Stomach (tissue), 9 donors: ENCODE data around the gene RGS6. TPM values are rescaled to one million over a fixed set of nuclear protein-coding genes. Genes with fewer than 3 reads are reported as not detected.

ENCODE experiments used
- DNase-seq, 2 donors: peaks; one replicate each; pipeline versions ENCODE4 v3.0.0 to v3.0.0-alpha.2; 2013 to 2019
- H3K27ac ChIP-seq, 5 donors: fragments of 200-600 bp in 4 of 5; sonication (generic) in 4 of 5; one replicate each; pipeline ENCODE4 v1.5.1; 2013 to 2019; ENCODE audit warnings: mild to moderate bottlenecking in 1 of 5, moderate library complexity in 1 of 5
- H3K27me3 ChIP-seq, 3 donors: fragments of 200-600 bp; sonication (generic); one replicate each; pipeline ENCODE4 v1.5.1; 2017 to 2019; ENCODE audit warnings: mixed run types in 1 of 3
- H3K36me3 ChIP-seq, 4 donors: fragments of 200-600 bp; sonication (generic); 1 replicate in 3 of 4; 2 replicates in 1 of 4; pipeline ENCODE4 v1.5.1; 2016 to 2019
- H3K4me1 ChIP-seq, 4 donors: fragments of 200-600 bp; sonication (generic); one replicate each; pipeline ENCODE4 v1.5.1; 2016 to 2019
- H3K4me3 ChIP-seq, 4 donors: fragments of 200-600 bp; sonication (generic) in 3 of 4; one replicate each; pipeline ENCODE4 v1.5.1; 2016 to 2019; ENCODE audit warnings: mild to moderate bottlenecking in 1 of 4
- H3K9me3 ChIP-seq, 4 donors: fragments of 200-600 bp; sonication (generic); one replicate each; pipeline ENCODE4 v1.5.1; 2016 to 2019
- CTCF ChIP-seq, 7 experiments: fragments of 450-650 bp in 4 of 7; fragments of 200-600 bp in 3 of 7; sonication (generic) in 3 of 7; IDR thresholded peaks; one replicate each; pipeline ENCODE4 v1.5.1; 2016 to 2019; ENCODE audit warnings: antibody characterized with exemption in 7 of 7, control low read depth in 2 of 7, mild to moderate bottlenecking in 1 of 7
- EP300 ChIP-seq: sonication (generic); formaldehyde crosslinking; IDR thresholded peaks from one replicate; pipeline ENCODE4 v1.6.1; 2017; ENCODE audit warnings: antibody characterized with exemption
- POLR2A ChIP-seq, 4 donors: fragments of 450-650 bp; IDR thresholded peaks; one replicate each; pipeline ENCODE4 v1.6.1; 2016; ENCODE audit warnings: antibody characterized with exemption in 4 of 4, control low read depth in 2 of 4, mild to moderate bottlenecking in 1 of 4, moderate library complexity in 1 of 4
- POLR2AphosphoS5 ChIP-seq, 3 donors: sonication (generic); formaldehyde crosslinking; IDR thresholded peaks; one replicate each; pipeline ENCODE4 v1.6.1; 2016; ENCODE audit warnings: antibody characterized with exemption in 3 of 3
- WGBS, 5 donors: extraction: QIAGEN DNeasy Blood & Tissue Kit in 3 of 5; methylation state at CpG; one replicate each; pipeline versions ENCODE4 v1.1.5 to v1.1.7; 2013 to 2018; 5-methylcytosine and 5-hydroxymethylcytosine counted together
- intact Hi-C: fragments of 100-400 bp; cut with DNase I; formaldehyde crosslinking; loops from one replicate; pipeline ENCODE4 v1.15.1; 2023; ENCODE audit warnings: low total_unique reads
- polyA plus RNA-seq, 3 donors: library from polyadenylated mRNA; stranded (reverse); fragments of 200-250 nt; gene quantifications; one replicate each; pipeline ENCODE4 v1.2.3, GENCODE V29; 2013
- total RNA-seq, 5 donors: library from RNA; depleted of rRNA; stranded (reverse); fragments of >200 nt; gene quantifications; one replicate each; pipeline versions ENCODE4 v1.1.0 to v1.2.3, GENCODE V29; 2014 to 2016
- donor health status: healthy with polysubstance abuse.
- donor health status: Bipolar disorder and iron deficiency.
- donor health status: healthy.

RGS6 gene
- total and polyA plus RNA-seq, 8 donors: 0.25 to 18.0 (median 0.92) TPM; not detected in 1

- DNase-seq: no peak
- Histone ChIP-seq H3K4me1 (peaks cover 0 to 11% (median 5%) of the 10 kb centered on the region in 4 donors), H3K36me3 (no peaks in the 10 kb centered on the region), H3K27ac (no peak overlapping the region), H3K9me3 (no peaks in the 10 kb centered on the region), H3K4me3 (no peak overlapping the region), H3K27me3 (no peaks in the 10 kb centered on the region)
- WGBS, 5 donors: 86 to 90% (median 88%) methylated on average over 11 to 12 of the region's 12 CpGs
- intact Hi-C loops: no loop called here
- no peak for TF ChIP-seq CTCF (IDR thresholded peaks at IDR 0.05)
- no peak for TF ChIP-seq POLR2A (IDR thresholded peaks at IDR 0.05)
- no peak for TF ChIP-seq EP300
- no peak for TF ChIP-seq POLR2AphosphoS5 (IDR thresholded peaks at IDR 0.05)
Observed at GRCh38 chr14:72610096-72610830, 678.0 kb downstream of the RGS6 start.

DNA sequence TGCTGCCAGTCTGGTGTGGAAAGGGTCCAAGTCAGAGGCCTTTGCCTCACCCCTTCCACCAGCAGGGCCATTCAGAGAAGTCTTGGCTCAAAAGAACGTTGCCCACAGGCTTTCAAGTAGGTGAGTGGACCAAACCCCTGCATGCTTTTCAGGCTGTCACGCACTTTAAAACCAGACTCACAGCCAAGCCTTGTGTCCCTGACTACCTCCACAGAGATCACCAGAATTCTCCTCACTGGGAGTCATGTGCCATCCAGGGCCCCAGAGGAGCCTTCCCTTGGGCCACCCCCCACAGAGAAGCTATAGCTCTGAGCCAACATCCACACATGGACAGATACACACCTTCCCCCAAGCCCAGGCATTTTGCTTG lies 678.6 kb downstream of the RGS6 start:
- no peak for TF ChIP-seq CTCF (IDR thresholded peaks at IDR 0.05)
- TF ChIP-seq EP300: no peak
- TF ChIP-seq POLR2AphosphoS5 (IDR thresholded peaks at IDR 0.05): no peak
- no peak for TF ChIP-seq POLR2A (IDR thresholded peaks at IDR 0.05)
- no peak overlapping the region for H3K27ac ChIP-seq
- H3K36me3 ChIP-seq: no peaks in the 10 kb centered on the region
- 70 to 90% (median 78%) methylated on average over 2 of the region's 2 CpGs for WGBS, 5 donors
- H3K9me3 ChIP-seq: no peaks in the 10 kb centered on the region
- DNase-seq: no peak
- intact Hi-C loops: no loop called here
- H3K4me3 ChIP-seq: no peak overlapping the region
- no peaks in the 10 kb centered on the region for H3K27me3 ChIP-seq
- H3K4me1 ChIP-seq: peaks cover 0 to 16% (median 5%) of the 10 kb centered on the region in 4 donors

GRCh38 chr14:72611506-72611905 lies 679.3 kb downstream of the RGS6 start:
- H3K27ac ChIP-seq: no peak overlapping the region
- H3K4me1 ChIP-seq: peaks cover 0 to 20% (median 7%) of the 10 kb centered on the region in 4 donors
- H3K27me3 ChIP-seq: no peaks in the 10 kb centered on the region
- H3K4me3 ChIP-seq: no peak overlapping the region
- WGBS, 5 donors: 94 to 100% (median 96%) methylated on average over 3 to 4 of the region's 4 CpGs
- H3K36me3 ChIP-seq: no peaks in the 10 kb centered on the region
- intact Hi-C loops: no loop called here
- DNase-seq: no peak
- H3K9me3 ChIP-seq: no peaks in the 10 kb centered on the region
- no peak for TF ChIP-seq EP300
- no peak for TF ChIP-seq POLR2A (IDR thresholded peaks at IDR 0.05)
- TF ChIP-seq POLR2AphosphoS5 (IDR thresholded peaks at IDR 0.05): no peak
- no peak for TF ChIP-seq CTCF (IDR thresholded peaks at IDR 0.05)

GRCh38 chr14:72612041-72612440 lies 679.8 kb downstream of the RGS6 start:
- no peak overlapping the region for H3K4me3 ChIP-seq
- DNase-seq: no peak
- TF ChIP-seq CTCF (IDR thresholded peaks at IDR 0.05): no peak
- no peak for TF ChIP-seq POLR2AphosphoS5 (IDR thresholded peaks at IDR 0.05)
- no peak for TF ChIP-seq POLR2A (IDR thresholded peaks at IDR 0.05)
- TF ChIP-seq EP300: no peak
- intact Hi-C loops: no loop called here
- H3K36me3 ChIP-seq: no peaks in the 10 kb centered on the region
- H3K27me3 ChIP-seq: no peaks in the 10 kb centered on the region
- 95 to 97% (median 95%) methylated on average over 4 of the region's 4 CpGs for WGBS, 5 donors
- no peak overlapping the region for H3K27ac ChIP-seq
- peaks cover 0 to 25% (median 10%) of the 10 kb centered on the region in 4 donors for H3K4me1 ChIP-seq
- H3K9me3 ChIP-seq: no peaks in the 10 kb centered on the region
